GM12892 (cell line): ENCODE results near the gene ATG2A.

Experiments
- POLR2A ChIP-seq: IDR thresholded peaks from 2 replicates; pipeline ENCODE4 v1.6.1; 2011; ENCODE audit warnings: low read depth, low read length, control low read depth
- POLR2AphosphoS5 ChIP-seq: IDR thresholded peaks from 2 replicates; pipeline ENCODE4 v1.6.1; 2011; ENCODE audit warnings: low read depth, low read length, control low read depth

DNA sequence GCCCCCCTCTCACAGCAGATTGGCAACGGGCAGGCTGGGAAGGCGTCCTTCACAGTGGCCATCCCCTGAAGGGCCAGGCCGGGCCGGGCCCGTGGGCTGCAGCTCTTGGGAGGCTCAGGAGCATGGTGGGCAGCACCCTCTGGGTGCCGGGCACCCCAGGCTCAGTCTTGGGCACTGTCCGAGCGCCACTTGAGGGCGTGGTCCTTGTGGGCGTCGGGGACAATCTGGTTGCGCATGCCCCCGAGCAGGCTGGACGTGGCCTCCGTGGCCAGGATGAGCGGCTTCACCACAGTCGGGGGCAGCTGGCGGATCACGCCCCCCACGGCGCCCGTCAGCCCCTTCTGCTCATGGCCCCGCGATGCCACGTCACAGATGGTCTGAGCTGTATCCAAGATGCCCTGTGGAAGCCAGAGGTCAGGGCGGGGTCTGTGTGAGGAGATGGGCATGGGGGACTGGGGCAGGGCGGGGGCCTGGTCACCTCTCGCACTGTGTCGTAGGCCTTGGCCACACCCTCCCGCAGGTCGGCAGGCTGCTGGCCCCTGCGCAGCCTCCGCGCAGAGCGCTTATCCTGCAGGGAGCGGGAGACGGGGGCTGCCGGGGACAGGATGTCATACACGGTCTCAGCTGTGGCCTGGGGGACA, 22.1 kb downstream of the ATG2A start:
- TF ChIP-seq POLR2A (no peak), POLR2AphosphoS5 (no peak)
